Activated CD4-positive, alpha-beta T cell treated with anti-CD3 and anti-CD28 coated beads, Interleukin-2, amount 50 U/mL, for 4 hours (primary cell): ENCODE results near the gene CCDC77.

Source experiments
- DNase-seq, 2 experiments: peaks; one replicate each; pipeline ENCODE4 v3.0.0-alpha.2; 2020

Gene CCDC77

DNA sequence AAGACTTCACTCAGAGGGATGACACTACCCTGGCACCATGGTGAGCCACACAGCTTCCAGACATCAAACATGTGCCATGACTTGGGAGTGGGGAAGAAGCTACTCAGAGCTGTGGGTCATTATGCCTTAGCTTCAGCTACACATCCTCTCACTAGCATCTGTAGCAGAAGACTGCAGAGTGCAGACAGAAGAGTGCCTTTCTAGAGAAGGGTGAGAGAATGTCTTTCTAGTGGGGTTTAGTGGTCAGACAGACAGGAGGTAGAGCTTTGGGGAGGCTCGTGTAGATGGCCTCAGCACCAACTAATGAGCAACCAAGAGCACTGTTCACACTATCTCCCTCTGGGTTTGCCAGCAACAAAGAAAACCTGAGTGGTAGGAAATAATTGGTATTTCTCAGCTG is 53.4 kb downstream of the CCDC77 start:
- DNase-seq, result no peak

- DNase-seq, result no peak
These were observed 54.4 kb downstream of the CCDC77 start for GRCh38 chr12:455821-456220.

- no peak for DNase-seq
These were observed 56.2 kb downstream of the CCDC77 start for GRCh38 chr12:457676-458075.

DNA sequence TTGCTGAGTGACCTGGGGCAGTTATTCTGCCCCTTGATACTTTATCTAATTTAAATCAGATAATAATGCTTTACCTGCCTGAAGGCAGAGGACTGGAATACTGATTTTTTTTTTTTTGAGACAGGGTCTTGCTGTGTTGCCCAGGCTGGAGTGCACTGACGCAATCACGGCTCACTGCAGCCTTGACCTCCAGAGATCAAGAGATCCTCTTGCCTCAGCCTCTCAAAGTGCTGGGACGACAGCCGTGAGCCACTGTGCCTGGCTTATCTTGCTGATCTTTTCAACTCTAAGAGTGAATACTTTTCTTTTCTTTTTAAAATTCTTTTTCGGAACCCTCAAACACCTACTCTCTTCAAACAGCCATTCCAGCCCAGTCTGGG is 57.6 kb downstream of the CCDC77 start:
- DNase-seq, result no peak

- peak; percentile 17 to 35 for DNase-seq
These were observed 58.2 kb downstream of the CCDC77 start, which contains the start of gene B4GALNT3 for GRCh38 chr12:459430-460258. TSS of gene B4GALNT3 (plus strand) at chr12:459939. CDS start at chr12:460377, 438 bp downstream.

DNA sequence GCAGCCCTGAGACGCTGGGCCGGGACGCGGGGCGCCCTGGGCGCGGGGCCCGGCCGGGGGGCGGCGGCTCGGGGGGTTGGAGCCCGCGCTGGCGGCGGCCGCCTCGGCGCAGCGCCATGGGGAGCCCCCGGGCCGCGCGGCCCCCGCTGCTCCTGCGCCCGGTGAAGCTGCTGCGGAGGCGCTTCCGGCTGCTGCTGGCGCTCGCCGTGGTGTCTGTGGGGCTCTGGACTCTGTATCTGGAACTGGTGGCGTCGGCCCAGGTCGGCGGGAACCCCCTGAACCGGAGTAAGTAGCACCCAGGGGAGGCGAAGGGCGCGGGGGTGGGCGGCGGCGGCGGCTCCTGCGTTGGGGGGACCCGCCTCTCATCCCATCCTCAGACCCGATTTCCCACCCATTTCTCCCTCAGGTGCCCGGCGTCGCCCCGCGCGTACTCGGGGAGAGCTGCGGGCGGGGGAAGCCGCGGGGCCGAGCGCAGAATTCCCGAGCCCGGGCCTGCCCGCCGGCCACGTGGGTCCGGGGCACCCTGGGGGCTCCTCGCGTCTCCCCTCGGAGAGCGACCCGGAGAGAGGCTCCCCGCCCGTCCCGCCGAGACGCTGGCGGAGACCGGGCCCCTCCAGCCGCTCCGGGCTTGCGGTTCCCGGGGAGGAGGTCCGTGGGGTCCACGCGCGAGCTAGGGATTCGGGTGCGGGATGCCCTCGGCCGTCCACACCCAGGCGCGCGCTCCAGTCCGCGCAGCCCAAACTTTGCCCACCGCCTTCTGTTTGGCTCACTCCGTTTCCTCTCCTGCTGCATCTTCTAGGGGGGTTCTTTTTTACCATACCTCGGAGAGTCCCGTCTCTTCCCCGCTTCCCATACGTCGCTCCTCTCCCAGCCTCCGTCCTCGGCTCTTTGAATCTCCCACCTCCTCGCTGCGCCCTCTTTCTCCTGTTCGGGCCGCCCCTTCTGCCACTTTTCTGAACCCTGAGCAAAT is 59.1 kb downstream of the CCDC77 start:
- DNase-seq, result peak in 1 of 2 experiments; percentile 12

GRCh38 chr12:461425-461824 is 60.0 kb downstream of the CCDC77 start:
- no peak for DNase-seq

DNA sequence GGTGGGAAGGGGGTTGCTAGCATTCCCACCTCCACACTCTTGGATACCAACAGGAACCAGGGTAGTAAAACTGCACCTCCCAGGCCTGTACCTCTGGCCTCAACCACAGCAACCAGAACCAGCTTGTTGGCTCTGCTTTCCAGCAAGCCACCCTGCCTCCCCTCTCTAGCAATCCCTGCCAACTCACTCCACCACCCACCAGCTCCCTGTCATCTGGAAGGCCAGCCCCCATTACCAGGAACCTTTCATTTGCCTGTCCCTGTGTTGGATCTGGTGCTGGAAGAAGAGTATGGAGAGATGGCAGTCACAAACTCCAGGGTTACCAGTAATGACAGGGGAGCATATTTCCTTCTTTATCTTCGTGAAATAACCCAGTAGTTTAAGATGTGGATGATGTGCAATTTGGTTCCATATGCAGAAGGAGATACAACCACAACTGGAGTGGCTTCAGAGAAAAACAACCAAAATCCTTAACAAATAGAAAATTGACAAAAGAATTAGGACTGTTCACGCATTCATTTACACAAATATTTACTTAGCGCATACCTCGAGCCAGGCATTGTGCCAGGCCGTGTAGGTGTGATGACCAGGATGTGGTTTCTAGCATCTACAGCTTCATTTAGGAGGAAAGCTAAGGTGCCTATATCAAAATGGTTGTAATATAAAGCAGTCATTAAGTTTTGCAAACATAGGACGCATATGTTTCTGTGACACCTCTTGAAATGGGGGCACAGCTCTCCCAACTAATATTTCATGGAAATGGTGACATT is 61.7 kb downstream of the CCDC77 start:
- DNase-seq, result no peak

- DNase-seq, result no peak
These were observed 63.2 kb downstream of the CCDC77 start for GRCh38 chr12:464484-465267.

DNA sequence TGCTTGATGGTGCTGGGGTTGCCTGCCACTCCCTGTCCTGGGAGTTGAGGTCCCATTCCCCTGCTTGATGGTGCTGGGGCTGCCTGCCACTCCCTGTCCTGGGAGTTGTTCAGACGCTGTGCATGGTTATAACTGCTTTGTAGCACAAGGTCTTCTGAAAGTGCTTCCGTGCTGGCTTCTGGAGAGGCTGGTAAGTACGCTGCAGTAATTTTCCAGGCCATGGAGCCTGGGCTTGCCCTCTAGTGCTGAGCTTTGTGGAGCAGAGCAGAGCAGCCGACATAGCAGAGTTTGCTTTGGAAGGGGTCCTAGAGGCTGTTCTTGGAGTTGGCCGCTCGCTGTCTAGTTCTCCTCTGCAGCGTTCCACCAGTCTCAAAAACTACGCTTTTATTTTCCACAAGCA is 64.6 kb downstream of the CCDC77 start:
- DNase-seq, result no peak

GRCh38 chr12:466762-467161 is 65.3 kb downstream of the CCDC77 start:
- DNase-seq, result no peak

- no peak for DNase-seq
These were observed 66.1 kb downstream of the CCDC77 start for GRCh38 chr12:467591-467990.

DNA sequence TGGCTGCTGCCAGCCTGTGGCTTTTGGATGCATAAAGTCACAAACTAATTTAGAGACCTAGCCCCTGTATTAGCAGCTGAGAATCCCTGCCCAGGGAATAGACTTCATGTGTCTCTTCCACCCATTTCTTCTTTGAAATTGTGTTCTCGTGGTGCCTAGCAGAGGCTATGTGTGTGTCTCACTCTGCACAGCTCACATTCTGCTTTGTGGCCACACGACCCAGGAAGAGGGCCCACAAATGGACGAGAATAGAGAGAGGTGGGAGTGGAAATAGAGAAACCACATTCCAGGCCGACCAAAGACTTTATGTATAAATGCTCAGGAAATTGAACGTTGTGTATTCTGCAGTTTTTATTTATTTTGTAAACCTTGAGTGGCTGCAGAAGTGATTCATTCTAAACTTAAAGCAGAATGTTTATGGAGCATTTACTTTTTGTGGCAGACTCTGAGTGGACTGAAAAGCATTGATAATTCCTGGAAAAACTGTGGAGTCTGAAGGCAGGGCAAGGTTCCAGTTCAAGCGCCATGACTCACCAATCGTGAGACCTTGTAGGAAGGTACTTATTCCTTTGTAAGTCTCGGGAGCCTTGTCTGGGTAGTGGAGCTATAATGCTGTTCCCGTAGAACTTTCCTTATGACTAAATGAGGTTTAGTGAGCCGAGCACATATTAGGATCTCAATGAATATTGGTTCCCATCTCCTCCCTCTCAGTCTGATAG is 67.4 kb downstream of the CCDC77 start:
- no peak for DNase-seq

- DNase-seq, result no peak
These were observed 68.7 kb downstream of the CCDC77 start for GRCh38 chr12:470133-470532.

DNA sequence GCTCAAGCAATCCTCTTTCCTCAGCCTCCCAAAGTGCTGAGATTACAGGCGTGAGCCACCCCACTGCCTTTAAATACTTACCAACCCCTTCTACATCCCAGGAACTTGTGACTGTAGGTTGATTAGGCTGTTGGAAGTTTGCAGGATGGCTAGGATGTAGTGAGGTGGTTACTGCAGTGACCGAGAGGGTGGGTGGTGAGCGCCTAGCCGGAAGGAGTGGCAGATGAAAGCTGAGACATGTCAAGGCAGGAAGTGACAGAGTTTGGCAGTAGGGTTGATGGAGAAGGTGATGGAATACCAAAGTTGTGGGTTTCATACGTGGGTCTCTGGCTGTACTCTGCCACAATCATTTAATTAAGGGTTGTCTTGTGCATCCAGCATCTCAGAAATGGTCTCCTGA is 71.8 kb downstream of the CCDC77 start:
- DNase-seq, result no peak

DNA sequence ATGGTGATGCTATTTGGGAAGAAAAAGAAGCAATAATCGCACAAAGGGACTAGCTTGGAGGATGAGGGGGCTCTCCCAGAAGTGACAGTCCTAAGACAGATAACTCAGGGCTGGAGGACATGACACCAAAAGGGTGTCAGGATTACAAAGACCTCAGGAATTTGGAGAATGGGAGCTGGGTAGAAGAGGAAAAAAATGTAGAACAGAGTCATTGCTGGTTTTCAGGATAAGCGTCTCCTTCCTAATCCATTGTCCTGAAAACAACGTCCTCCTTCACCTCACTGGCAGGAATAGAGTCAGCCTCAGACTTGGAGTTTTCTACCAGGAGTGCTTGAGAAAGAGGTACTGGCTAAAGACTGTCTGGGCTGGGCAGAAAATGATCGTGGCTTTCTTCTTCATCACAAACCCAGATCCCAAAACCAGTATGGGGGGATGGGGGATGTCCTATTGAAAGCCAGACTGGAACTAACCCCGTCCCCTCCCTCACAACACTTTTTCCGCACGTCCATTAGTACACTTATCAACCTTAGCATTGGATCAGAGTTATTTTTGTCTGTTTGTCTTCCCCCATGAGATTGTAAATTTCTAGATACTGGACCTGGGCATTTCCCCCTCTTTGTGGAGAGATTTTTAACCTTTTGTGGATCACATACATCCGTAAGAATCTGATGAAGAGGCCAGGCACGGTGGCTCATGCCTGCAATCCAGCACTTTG is 72.6 kb downstream of the CCDC77 start:
- no peak for DNase-seq

- DNase-seq, result no peak
These were observed 73.8 kb downstream of the CCDC77 start for GRCh38 chr12:475286-475685.

DNA sequence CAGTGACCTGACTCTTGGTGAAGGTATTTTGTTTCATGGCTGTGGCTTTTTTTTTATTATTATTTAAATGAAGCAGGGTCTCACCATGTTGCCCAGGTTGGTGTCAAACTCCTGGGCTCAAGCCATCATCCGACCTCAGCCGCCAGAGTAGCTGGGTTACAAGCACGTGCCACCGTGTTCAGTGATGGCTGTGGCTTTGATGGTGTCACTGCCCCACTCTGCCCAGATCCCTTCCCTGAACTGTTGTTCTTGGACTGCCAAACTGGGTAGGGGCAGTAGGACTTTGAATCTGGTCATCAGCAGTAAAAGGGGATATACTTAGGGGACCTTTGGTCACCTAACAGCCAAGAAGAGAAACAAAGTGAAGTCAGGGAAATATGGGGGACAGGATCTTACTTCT is 77.7 kb downstream of the CCDC77 start:
- no peak for DNase-seq

DNA sequence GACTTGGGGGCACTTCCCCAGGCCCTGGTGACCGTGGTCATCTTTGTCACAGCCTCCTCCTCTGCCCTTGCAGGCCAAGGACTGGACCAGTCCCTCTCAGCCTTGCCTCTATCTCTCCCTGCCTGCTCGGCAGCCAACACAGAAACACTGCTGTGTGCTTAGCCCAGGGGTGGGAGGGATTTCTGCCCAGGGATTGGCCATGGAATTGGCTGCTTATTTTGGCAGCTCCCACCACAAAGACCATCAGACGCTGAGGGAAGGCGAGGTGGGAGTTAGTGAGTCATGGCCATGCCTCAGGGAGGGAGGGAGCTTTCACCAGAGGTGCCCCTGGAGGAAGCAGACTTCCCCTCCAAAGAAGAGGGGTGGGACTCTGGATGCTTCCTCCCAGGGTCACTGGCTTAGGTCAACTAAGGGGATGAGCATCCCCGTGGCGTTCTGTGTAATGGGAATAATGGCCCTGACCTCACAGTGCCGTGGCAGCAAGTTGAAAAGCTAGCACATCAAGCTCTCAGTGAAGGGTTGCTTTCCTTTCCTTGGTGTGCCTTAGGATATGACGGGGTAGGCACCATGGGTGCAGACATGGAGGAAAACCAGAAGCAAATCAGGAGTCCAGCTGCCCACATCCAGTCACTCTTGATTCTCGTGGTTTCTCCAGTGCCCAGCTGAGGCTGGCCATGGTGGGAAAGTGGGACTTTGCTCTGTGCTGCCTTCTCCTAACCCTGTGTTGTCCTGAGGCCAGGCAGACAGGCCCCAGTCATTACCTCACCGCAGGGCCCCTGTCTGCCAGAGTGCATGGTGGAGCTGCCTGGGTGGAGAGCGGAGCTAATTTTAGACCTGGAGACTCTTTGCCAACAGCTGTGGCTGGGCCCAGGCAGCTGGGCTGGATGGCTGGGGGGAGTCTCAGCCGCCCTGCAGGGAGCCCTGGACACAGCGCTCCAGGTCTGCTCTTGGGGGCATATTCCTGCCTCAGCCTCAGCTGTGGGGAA is 79.7 kb downstream of the CCDC77 start:
- DNase-seq, result no peak

GRCh38 chr12:482061-482460 is 80.6 kb downstream of the CCDC77 start:
- DNase-seq, result no peak
